ENCODE results near the gene PKM.
"Not testable (repeated sequence)": the region's sequence is repeated elsewhere in the genome, so short reads cannot be mapped to it uniquely, and the experiment has no call there.

PKM gene

DNA sequence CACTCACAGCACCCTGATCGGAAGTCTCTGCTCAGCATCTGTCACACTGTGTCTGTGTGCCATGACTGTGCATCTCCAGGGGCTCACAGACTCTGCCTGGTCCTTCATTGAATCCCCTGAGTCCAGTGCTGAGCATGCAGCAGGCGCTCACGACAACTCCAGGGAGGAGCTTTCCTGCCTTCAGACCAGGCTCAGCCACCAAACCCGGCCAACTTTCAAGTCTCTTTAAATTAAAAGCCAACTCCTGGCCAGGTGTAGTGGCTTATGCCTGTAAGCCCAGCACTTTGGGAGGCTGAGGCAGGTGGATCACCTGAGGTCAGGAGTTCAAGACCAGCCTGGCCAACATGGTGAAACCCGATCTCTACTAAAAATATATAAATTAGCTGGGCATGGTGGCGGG lies 57.6 kb downstream of the PKM start:
- H3K9me3 ChIP-seq (ENCODE audit: control insufficient read depth, low read length) = no peaks in the 10 kb centered on the region
- H3K4me1 ChIP-seq (ENCODE audit: control insufficient read depth, insufficient read depth, low read length) = no peaks in the 10 kb centered on the region
- no peak overlapping the region for H3K9ac ChIP-seq (ENCODE audit: low read length)
- no peak overlapping the region for H3K4me3 ChIP-seq (ENCODE audit: low read length)
- no peaks in the 10 kb centered on the region for H3K36me3 ChIP-seq (ENCODE audit: control insufficient read depth, insufficient read depth, low read length, severe bottlenecking)
- DNase-seq (ENCODE audit: low read depth) = no peak
- H3K27me3 ChIP-seq (replicated peaks; ENCODE audit: control insufficient read depth, insufficient read depth, low read length) = peaks cover 52% of the 10 kb centered on the region

DNA sequence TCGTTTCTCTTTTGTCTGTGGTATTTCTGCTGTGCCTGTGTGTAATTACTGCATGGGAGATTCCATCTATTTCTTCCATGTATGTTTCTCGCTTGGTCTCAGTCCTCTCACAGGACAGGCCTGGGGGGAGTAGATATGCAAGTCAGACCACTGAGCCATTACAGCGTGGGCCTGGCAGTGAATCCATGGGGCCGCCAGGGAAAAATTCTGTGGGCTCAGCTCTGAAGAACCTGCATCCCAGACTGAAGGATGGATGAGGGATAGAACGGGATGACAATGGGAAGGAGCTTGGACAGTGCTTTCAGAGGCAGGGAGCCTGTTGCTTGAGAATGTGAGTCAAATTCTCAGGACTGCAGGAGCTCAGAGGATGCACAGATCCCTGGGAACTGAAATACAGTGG lies 58.2 kb downstream of the PKM start:
- Histone ChIP-seq H3K9ac (ENCODE audit: low read length) (no peak overlapping the region), H3K4me1 (ENCODE audit: control insufficient read depth, insufficient read depth, low read length) (no peaks in the 10 kb centered on the region), H3K36me3 (ENCODE audit: control insufficient read depth, insufficient read depth, low read length, severe bottlenecking) (no peaks in the 10 kb centered on the region), H3K27me3 (replicated peaks; ENCODE audit: control insufficient read depth, insufficient read depth, low read length) (peaks cover 57% of the 10 kb centered on the region), H3K4me3 (ENCODE audit: low read length) (no peak overlapping the region), H3K9me3 (ENCODE audit: control insufficient read depth, low read length) (no peaks in the 10 kb centered on the region)
- DNase-seq (ENCODE audit: low read depth) = no peak

DNA sequence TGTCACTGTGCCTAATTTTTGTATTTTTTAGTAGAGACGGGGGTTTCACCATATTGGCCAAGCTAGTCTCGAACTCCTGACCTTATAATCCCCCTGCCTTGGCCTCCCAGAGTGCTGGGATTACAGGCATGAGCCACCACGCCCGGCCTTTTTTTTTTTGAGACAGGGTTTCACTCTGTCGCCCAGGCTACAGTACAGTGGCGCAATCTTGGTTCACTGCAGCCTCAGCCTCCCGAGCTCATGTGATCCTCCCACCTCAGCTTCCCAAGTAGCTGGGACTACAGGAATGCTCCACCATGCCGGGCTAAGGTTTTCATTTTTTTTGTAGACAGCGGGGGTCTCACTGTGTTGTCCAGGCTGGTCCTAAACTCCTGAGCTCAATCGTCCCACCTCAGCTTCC lies 59.0 kb downstream of the PKM start:
- not testable (repeated sequence) for H3K9ac ChIP-seq (ENCODE audit: low read length); H3K4me1 ChIP-seq (ENCODE audit: control insufficient read depth, insufficient read depth, low read length); H3K9me3 ChIP-seq (ENCODE audit: control insufficient read depth, low read length); H3K36me3 ChIP-seq (ENCODE audit: control insufficient read depth, insufficient read depth, low read length, severe bottlenecking); DNase-seq (ENCODE audit: low read depth); H3K4me3 ChIP-seq (ENCODE audit: low read length)
- H3K27me3 ChIP-seq (replicated peaks; ENCODE audit: control insufficient read depth, insufficient read depth, low read length) = peaks cover 64% of the 10 kb centered on the region

DNA sequence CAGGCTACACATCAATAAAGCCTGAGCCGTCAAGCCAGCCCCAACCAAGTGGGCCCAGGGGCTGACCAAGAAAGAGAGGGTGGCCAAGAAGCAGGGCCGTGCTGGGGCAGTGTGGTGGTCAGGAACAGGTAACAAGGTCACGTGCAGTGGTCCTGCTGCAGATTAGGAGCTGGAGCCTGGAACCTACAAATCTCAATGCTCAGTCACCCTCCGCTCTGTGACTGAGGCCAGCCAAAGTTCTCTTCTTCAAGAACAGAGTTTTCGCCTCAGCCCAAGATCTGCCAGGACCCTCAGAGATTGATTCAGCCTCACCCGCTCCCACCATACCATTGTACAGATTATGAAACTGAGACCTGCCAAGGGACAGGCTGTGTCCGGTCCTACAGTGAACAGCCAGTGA lies 60.3 kb downstream of the PKM start:
- Histone ChIP-seq H3K9me3 (ENCODE audit: control insufficient read depth, low read length) (no peaks in the 10 kb centered on the region), H3K4me1 (ENCODE audit: control insufficient read depth, insufficient read depth, low read length) (no peaks in the 10 kb centered on the region), H3K27me3 (replicated peaks; ENCODE audit: control insufficient read depth, insufficient read depth, low read length) (peaks cover 72% of the 10 kb centered on the region), H3K36me3 (ENCODE audit: control insufficient read depth, insufficient read depth, low read length, severe bottlenecking) (no peaks in the 10 kb centered on the region), H3K4me3 (ENCODE audit: low read length) (no peak overlapping the region), H3K9ac (ENCODE audit: low read length) (no peak overlapping the region)
- no peak for DNase-seq (ENCODE audit: low read depth)

DNA sequence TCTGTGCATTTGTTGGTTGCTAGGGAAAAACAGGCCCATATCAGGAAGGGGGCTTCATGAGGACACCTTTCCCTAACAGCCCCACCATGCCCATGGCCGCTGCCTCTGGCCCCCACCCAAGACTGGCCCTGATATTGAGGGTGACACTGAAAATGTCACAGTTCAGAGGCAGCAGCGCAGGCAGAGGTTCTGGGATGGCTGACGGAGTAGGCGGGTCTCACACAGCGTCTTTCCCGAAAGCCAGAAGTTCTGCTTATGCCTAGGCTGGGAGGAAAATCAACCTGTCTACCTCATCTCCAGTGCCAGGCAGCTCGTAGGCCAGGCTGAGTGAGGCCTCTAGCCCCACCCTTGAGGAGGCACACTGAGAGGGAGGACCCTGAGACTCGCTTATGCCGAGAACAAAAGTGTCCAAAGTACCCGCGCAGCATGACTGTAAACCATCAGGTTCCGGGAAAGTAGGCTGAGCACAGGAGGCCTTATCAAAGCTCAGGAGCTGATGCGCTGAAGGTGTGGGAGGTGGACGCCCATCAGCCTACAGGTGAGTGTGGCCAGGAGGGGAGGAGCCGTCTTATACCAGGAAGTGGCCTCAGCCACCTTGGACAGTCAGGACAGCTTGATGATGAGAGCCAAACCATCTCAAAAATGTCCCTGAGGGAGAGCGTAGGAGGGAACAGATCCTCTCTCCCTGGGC lies 60.9 kb downstream of the PKM start:
- H3K9ac ChIP-seq (ENCODE audit: low read length) = no peak overlapping the region
- no peaks in the 10 kb centered on the region for H3K9me3 ChIP-seq (ENCODE audit: control insufficient read depth, low read length)
- H3K4me3 ChIP-seq (ENCODE audit: low read length) = no peak overlapping the region
- H3K27me3 ChIP-seq (replicated peaks; ENCODE audit: control insufficient read depth, insufficient read depth, low read length) = peaks cover 68% of the 10 kb centered on the region
- H3K4me1 ChIP-seq (ENCODE audit: control insufficient read depth, insufficient read depth, low read length) = no peaks in the 10 kb centered on the region
- DNase-seq (ENCODE audit: low read depth) = no peak
- H3K36me3 ChIP-seq (ENCODE audit: control insufficient read depth, insufficient read depth, low read length, severe bottlenecking) = no peaks in the 10 kb centered on the region

DNA sequence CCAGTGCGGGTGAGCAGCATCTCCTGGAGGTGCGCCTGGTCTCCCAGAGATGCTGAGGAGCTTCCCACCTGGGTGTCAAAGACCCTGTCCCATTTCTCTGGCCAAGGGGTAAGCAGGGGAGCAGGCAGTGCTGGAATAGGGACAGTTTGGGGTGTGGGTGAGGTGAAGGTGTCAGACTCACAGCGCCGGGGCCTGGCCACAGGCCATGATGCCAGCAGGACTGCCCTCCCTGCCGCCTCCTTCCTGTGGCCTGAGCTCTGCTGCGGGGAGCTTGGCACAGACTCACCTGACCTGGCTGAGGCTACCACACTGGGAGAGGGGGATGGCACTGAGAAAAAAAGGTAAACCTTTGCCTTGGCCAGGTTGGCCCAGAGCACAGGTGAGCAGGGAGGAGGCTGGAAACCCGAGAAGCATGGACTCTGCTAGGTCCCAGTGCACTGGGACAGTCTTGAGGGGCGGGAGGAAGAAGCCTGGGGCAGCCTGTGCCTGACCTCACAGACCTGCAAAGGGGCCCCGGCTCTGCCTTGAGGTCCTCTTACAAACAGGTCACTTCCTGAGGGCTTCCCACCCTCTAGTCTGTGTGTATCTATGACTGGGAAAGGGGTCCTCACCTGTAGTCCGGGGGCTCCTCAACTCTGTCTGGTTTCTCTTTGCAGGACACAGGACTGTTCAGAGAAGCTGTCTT lies 61.6 kb downstream of the PKM start:
- H3K9me3 ChIP-seq (ENCODE audit: control insufficient read depth, low read length) = no peaks in the 10 kb centered on the region
- DNase-seq (ENCODE audit: low read depth) = no peak
- no peak overlapping the region for H3K9ac ChIP-seq (ENCODE audit: low read length)
- no peak overlapping the region for H3K4me3 ChIP-seq (ENCODE audit: low read length)
- H3K4me1 ChIP-seq (ENCODE audit: control insufficient read depth, insufficient read depth, low read length) = no peaks in the 10 kb centered on the region
- H3K27me3 ChIP-seq (replicated peaks; ENCODE audit: control insufficient read depth, insufficient read depth, low read length) = peaks cover 61% of the 10 kb centered on the region
- no peaks in the 10 kb centered on the region for H3K36me3 ChIP-seq (ENCODE audit: control insufficient read depth, insufficient read depth, low read length, severe bottlenecking)

DNA sequence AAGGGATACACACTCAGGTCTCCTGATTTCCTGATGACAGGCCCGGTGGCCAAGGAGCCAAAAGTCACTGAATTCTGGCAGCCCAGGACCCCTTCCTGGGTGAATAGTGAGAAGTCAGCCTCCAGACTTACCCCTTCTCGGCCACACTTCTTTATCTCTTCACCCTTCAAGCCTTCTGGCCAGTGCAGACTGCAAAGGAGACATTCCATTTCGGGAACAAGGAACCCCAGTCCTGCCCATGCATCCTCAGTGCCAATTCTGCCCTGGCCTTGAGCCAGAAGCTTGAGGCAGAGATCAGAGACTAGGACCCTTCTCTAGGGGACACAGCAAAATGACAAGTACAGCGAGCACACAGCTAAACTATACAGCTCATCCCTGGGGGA lies 62.2 kb downstream of the PKM start:
- Histone ChIP-seq H3K27me3 (replicated peaks; ENCODE audit: control insufficient read depth, insufficient read depth, low read length) (peaks cover 55% of the 10 kb centered on the region), H3K9me3 (ENCODE audit: control insufficient read depth, low read length) (no peaks in the 10 kb centered on the region), H3K4me1 (ENCODE audit: control insufficient read depth, insufficient read depth, low read length) (no peaks in the 10 kb centered on the region), H3K9ac (ENCODE audit: low read length) (no peak overlapping the region), H3K36me3 (ENCODE audit: control insufficient read depth, insufficient read depth, low read length, severe bottlenecking) (no peaks in the 10 kb centered on the region), H3K4me3 (ENCODE audit: low read length) (no peak overlapping the region)
- no peak for DNase-seq (ENCODE audit: low read depth)

DNA sequence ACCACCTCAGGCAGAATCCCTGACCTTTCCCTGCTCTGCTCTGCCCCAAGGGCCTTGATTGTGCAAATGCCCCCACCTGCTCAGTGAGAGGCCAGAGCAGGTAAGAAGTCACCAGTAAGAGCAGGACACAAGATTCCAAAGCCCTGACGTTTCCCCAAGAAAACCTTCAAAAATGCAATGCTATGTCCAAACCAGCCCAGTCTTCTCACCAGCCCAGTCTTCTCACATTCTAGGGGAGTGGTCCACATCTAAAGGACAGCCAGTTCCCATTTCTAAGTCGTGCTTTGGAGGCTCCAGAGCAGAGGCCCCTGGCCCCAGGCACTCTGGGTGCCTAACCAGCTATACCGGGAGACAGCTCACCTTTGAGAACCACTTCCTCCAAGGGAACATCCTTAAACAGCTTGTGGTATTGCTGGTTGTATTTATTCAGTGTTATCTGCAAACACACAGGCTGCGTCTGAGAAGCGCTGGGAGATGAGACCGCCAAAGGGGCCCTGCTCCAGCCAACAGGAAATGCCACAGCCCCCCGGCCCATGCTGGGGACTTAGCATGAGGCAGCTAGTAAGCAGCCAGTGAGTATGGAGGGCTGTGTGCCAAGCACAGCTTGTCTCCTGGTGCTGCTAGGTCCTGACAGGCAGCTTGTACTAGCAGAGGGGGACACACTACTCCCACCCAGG lies 62.7 kb downstream of the PKM start:
- Histone ChIP-seq H3K4me1 (ENCODE audit: control insufficient read depth, insufficient read depth, low read length) (no peaks in the 10 kb centered on the region), H3K4me3 (ENCODE audit: low read length) (no peak overlapping the region), H3K27me3 (replicated peaks; ENCODE audit: control insufficient read depth, insufficient read depth, low read length) (peaks cover 51% of the 10 kb centered on the region), H3K9me3 (ENCODE audit: control insufficient read depth, low read length) (no peaks in the 10 kb centered on the region), H3K9ac (ENCODE audit: low read length) (no peak overlapping the region), H3K36me3 (ENCODE audit: control insufficient read depth, insufficient read depth, low read length, severe bottlenecking) (no peaks in the 10 kb centered on the region)
- DNase-seq (ENCODE audit: low read depth) = no peak

DNA sequence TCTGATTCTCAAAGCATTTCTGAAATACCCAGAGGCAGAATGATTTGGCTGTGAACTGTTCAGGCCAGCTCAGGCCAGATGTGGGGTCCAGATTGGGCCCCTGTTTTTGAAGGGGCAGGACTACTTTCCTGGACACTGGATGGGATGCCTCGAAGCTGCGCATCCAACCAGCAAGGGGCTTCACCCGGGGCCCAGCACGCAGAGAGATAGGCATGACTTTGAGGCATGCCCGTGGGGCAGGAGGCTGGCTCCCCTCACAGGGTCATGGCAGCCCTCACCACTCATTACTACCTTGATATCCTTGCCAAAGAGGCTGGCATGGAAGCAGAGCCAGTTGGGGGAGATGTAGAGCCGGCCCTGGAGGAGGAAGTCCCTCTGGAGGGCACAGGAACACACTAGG lies 63.5 kb downstream of the PKM start:
- no peak for DNase-seq (ENCODE audit: low read depth)
- no peaks in the 10 kb centered on the region for H3K4me1 ChIP-seq (ENCODE audit: control insufficient read depth, insufficient read depth, low read length)
- H3K36me3 ChIP-seq (ENCODE audit: control insufficient read depth, insufficient read depth, low read length, severe bottlenecking) = no peaks in the 10 kb centered on the region
- no peaks in the 10 kb centered on the region for H3K9me3 ChIP-seq (ENCODE audit: control insufficient read depth, low read length)
- H3K4me3 ChIP-seq (ENCODE audit: low read length) = no peak overlapping the region
- H3K9ac ChIP-seq (ENCODE audit: low read length) = no peak overlapping the region
- peaks cover 52% of the 10 kb centered on the region for H3K27me3 ChIP-seq (replicated peaks; ENCODE audit: control insufficient read depth, insufficient read depth, low read length)

DNA sequence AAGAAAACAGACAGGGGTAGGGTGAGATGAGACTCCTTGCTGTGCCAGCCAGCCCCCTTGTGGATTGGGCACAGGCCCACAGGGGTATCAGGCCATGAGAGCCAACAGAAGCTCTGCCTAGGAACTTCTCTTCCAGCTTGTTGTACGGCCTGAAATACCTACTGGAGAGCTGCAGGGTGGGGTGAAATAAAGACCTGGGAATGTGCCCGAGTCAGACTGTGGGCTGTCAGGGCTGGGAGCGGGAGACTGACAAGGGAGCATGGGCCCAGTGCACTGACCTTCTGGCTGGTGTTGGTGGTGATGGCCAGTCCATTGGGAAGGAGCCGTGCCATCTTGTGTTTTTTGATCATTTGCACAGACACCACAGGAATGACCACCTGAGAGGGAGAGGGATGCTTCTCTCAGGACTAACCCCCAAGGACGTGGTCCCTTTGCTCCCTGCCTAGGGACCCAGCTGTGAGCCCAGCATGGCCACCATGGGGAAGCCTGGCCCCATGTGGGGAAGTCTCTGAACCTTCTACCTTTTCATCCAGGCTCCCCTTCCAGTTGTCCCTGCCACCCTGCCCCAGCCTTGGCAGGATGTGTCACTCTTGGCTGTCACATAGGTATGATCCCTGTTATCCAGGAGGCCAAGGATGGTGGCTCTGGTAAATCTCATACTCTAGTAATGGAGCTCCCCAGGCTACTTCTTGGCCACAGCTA lies 64.1 kb downstream of the PKM start:
- no peak for DNase-seq (ENCODE audit: low read depth)
- Histone ChIP-seq H3K27me3 (replicated peaks; ENCODE audit: control insufficient read depth, insufficient read depth, low read length) (peaks cover 56% of the 10 kb centered on the region), H3K9ac (ENCODE audit: low read length) (no peak overlapping the region)

DNA sequence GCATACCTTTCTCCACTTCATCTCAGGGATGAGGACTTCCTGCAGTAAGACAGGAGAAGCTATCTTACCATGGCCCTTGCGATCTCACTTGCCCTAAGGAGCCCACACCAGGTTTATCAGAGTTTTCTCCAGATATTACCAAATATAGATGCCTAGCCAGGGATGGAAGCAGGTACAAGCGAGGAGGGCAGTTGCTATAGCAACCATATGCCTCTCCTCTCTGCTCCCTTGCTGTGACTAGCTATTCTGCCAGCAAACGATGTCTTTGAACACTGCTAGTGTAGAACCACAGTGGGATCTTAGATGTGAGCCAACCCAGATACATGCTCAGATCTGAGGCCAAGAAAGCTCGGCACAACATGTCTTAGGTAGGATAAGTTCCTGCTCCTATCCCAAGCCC lies 67.3 kb downstream of the PKM start:
- Histone ChIP-seq H3K27me3 (replicated peaks; ENCODE audit: control insufficient read depth, insufficient read depth, low read length) (peaks cover 33% of the 10 kb centered on the region), H3K9me3 (ENCODE audit: control insufficient read depth, low read length) (no peaks in the 10 kb centered on the region), H3K9ac (ENCODE audit: low read length) (no peak overlapping the region), H3K4me3 (ENCODE audit: low read length) (no peak overlapping the region), H3K4me1 (ENCODE audit: control insufficient read depth, insufficient read depth, low read length) (no peaks in the 10 kb centered on the region), H3K36me3 (ENCODE audit: control insufficient read depth, insufficient read depth, low read length, severe bottlenecking) (no peaks in the 10 kb centered on the region)
- no peak for DNase-seq (ENCODE audit: low read depth)

More for the DNA sequence above, 64.1 kb downstream of the PKM start:
- Histone ChIP-seq H3K4me1 (ENCODE audit: control insufficient read depth, insufficient read depth, low read length) (no peaks in the 10 kb centered on the region), H3K9me3 (ENCODE audit: control insufficient read depth, low read length) (no peaks in the 10 kb centered on the region), H3K4me3 (ENCODE audit: low read length) (no peak overlapping the region), H3K36me3 (ENCODE audit: control insufficient read depth, insufficient read depth, low read length, severe bottlenecking) (no peaks in the 10 kb centered on the region)

Measured in adipocyte (in vitro differentiated cells).